GM18526 (cell line): ENCODE measurements around the gene ATXN10.

ENCODE experiments used
- POLR2A ChIP-seq: IDR thresholded peaks from 3 replicates; pipeline ENCODE4 v1.6.1; 2011; ENCODE audit not compliant: insufficient read length; ENCODE audit errors: extremely low read depth

Gene ATXN10

GRCh38 chr22:45752036-45752435, 80.4 kb downstream of the ATXN10 start:
- no peak for TF ChIP-seq POLR2A

GRCh38 chr22:45754822-45755221, 83.2 kb downstream of the ATXN10 start:
- TF ChIP-seq POLR2A = no peak

GRCh38 chr22:45756558-45756957, 84.9 kb downstream of the ATXN10 start:
- no peak for TF ChIP-seq POLR2A

GRCh38 chr22:45757068-45757467, 85.4 kb downstream of the ATXN10 start:
- TF ChIP-seq POLR2A = no peak

- TF ChIP-seq POLR2A = no peak
These were observed 86.3 kb downstream of the ATXN10 start for GRCh38 chr22:45757936-45758335.

- TF ChIP-seq POLR2A = no peak
These were observed 87.0 kb downstream of the ATXN10 start for GRCh38 chr22:45758603-45759002.

- TF ChIP-seq POLR2A = no peak
These were observed 89.0 kb downstream of the ATXN10 start for GRCh38 chr22:45760682-45761081.

- no peak for TF ChIP-seq POLR2A
These were observed 91.1 kb downstream of the ATXN10 start for GRCh38 chr22:45762545-45763235.

GRCh38 chr22:45763236-45763624, 91.6 kb downstream of the ATXN10 start:
- no peak for TF ChIP-seq POLR2A

GRCh38 chr22:45768490-45768889, 96.9 kb downstream of the ATXN10 start:
- TF ChIP-seq POLR2A = no peak

GRCh38 chr22:45769569-45770210, 98.1 kb downstream of the ATXN10 start:
- no peak for TF ChIP-seq POLR2A

GRCh38 chr22:45770506-45770905, 98.9 kb downstream of the ATXN10 start:
- no peak for TF ChIP-seq POLR2A

GRCh38 chr22:45771057-45771456, 99.4 kb downstream of the ATXN10 start:
- TF ChIP-seq POLR2A = no peak

GRCh38 chr22:45771711-45772110, 100.1 kb downstream of the ATXN10 start:
- no peak for TF ChIP-seq POLR2A

GRCh38 chr22:45772743-45773142, 101.1 kb downstream of the ATXN10 start:
- no peak for TF ChIP-seq POLR2A

GRCh38 chr22:45774001-45774670, 102.5 kb downstream of the ATXN10 start:
- TF ChIP-seq POLR2A = no peak
